GM18907 (cell line): ENCODE data around the gene TENM3.
"Not testable (repeated sequence)": the region's sequence is repeated elsewhere in the genome, so short reads cannot be mapped to it uniquely, and the experiment has no call there.

Source experiments
- ATAC-seq: cut with Tn5 transposase; IDR thresholded peaks from one replicate; pipeline ENCODE4 v1.9.1; 2021; ENCODE audit warnings: mild to moderate bottlenecking, moderate library complexity; ENCODE audit not compliant: unreplicated experiment

TENM3 gene

GRCh38 chr4:182800216-182800515 is 557.0 kb downstream of the TENM3 start:
- no peak for ATAC-seq

GRCh38 chr4:182801636-182802035 is 558.4 kb downstream of the TENM3 start:
- ATAC-seq = no peak

DNA sequence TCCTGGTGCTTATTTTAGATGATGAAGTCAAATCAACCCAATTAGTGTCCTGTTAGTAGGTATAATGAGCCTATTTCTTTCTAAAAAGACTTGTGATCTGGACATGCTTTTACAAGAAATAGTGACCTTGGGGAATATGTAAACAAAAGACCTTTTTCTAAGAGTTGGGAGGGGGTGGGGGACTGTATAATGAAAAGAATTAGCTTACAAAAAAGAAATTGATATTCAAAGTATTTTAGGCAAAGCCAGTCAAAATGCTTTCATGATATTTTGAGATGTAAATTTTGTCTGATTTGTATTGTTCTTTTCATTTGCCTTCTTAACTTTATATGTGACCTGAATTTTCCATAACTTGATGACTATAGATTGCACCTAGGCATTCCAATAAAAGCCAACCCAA is 559.4 kb downstream of the TENM3 start:
- no peak for ATAC-seq

DNA sequence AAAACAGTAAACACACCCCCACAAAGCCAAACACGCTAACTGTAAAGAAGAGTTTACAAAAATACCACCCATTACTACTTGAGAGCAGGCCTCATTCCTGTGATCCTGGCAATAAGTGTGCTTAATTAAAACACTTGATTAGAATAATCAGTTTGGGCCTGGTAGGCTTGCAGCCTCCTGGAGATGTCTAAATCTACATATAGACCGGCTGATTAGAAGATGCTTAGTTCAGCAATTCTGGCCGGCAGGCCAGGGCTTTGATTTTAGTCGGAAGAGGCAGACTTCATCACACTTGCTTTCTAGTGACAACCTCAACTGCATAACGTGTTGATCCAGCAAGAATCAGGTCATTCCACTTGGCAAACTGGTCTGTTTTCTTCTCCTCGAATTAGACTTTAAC is 560.0 kb downstream of the TENM3 start:
- ATAC-seq = no peak

GRCh38 chr4:182804131-182804530 is 560.9 kb downstream of the TENM3 start:
- ATAC-seq = no peak

GRCh38 chr4:182805321-182805720 is 562.1 kb downstream of the TENM3 start:
- no peak for ATAC-seq

DNA sequence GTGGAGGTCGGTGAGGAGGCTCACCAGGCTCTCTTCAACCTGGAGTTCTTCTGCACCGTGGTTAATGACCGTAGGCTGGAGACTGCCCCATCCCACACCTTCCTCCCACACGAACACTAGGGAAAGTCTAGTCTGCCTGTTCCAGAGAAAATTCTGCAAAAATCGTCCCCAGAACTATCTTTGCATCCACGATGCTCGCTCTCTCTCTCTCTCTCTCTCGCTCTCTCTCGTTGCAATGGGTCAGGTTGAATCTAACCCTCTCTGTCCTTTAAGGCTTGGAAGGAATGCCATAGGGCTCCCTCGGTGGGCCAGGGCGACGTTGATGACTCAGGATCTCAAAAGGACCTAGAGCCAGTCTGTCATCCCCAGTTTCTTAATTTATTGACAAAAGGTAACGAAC is 562.5 kb downstream of the TENM3 start:
- ATAC-seq = no peak

DNA sequence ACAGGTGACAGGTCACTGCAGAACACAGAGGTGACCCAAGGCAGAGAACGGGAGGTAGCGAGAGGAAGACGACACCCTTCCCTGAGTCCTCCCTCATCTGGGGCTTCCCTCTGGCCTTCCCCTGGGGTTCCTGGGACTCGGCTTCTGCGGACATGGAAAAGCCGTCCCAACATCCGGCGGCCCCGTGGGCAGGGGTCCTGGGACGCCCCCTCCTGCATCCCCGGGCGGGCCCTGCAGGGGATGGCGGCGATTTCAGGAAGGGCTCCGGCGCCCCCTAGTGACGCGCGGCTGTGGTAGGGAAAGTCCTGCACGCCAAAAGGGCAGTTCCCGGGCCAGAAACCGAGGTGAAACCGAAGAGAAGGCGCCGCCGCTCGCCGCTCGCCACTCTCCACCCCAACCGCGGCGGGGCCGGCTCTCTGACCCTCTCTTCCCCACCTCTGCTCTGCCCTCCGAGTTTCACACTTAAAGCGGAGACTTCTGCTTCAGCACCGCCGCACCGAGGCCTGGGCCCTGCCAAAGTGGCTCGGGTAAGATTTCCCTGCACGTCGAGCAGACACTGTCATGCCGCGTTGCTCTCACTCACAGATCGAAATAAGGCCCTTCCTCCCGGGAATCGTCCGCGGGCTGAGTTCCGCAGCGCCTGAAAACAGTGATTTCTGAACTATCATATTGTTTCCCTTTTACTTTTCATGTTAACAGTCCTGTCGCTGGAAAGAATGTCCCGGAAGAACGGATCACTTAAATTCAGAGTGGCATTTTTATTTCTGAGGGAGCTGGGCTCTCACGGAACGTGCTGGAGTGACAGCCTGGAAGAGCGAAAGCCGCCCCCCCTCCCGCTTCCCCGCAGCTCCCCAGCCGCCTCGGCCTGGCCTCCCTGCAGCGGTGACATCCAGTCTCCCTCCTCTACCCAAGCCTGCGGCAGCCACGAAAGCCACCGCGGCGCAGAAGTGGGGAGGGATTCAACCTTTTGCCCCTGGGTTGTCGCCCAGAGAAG is 563.4 kb downstream of the TENM3 start:
- peak; percentile 76 for ATAC-seq

GRCh38 chr4:182807346-182807745 is 564.1 kb downstream of the TENM3 start:
- no peak for ATAC-seq

DNA sequence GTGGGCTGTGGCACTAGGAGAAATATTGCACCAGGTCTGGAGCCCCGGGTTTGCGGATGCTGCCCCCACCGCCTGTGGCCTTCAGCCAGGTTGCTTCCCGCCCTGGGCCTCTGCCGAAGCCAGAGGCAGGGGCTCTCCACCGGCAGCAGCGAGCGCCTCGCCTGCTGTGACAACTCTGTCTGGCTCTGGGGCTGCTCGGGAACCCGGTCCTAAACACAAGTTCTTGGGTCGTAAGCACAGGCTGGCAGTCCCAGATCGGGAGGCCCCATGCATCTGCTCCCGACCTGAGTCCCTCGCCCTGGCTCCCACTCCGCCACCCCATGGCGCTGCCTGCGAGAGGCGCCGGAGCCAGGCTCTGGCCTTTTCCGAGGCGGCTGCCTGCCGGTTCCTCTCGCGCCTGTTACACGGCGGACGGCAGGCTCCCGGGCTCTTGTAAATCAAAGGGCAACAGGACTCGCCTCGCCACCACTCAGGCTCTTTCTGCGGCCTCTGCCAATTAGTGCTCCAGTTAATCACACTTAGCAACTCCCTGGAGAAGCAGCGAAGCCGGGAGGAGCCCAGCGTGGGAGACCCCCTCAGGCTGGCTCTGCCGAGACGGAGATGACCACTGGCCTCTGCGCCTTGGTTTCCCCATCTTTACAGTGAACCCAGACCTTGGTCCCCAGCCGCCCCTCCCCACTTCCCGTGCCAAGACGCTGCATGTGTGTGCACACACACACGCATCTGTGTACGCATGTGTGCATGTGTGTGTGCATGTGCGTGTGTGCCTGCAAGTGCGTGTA is 564.8 kb downstream of the TENM3 start:
- ATAC-seq = no peak

DNA sequence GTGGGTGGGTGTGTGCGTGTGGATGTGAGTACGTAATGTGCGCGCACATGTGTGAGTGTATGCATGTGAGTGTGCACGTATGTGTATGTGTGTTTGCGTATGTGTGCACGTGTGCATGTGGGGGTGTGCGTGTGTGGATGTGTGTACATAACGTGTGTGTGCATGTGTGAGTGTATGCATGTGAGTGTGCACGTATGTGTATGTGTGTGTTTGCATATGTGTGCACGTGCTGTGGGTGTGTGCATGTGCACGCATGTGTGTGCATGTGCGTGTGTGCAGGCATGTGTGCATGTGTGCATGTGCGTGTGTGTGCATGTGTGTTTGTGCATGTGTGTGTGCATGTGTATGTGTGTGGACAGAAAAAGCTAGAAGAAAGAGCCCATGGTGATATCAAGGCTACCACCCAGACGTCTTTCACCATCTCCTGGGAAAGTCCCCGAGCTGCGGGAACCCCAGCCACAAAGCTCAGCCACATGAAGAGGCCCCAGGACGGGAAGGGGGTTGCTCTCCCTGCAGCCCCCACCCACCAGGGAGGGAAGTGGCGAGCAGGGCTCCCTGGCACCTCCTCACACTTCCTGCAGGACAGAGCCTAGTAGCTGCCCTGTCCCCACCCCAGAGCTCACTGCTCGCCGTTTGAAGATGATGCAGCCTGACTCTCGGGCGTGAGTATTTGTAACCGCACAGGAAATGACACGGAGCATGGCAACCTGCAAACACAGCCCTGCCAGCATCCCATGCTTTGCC is 565.6 kb downstream of the TENM3 start:
- peak; percentile 88 for ATAC-seq

GRCh38 chr4:182809417-182810102 is 566.4 kb downstream of the TENM3 start:
- peak; percentile 36 for ATAC-seq

DNA sequence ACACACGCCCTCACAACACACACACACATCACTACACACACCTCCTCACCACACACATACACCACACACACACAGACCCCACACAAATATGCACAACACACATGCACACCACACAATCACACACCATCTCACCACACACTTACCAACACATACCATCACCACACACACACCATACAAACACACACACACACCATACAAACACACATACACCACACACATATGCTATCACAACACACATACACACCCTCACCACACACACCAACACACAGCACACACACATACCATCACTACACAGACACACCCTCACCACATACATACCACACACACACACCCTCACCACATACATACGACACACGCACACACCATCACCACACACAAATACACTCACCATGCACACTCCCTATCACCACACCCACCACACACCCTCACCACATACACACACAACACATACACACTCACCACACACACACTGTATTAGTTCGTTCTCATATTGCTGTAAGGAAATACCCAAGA is 567.0 kb downstream of the TENM3 start:
- no peak for ATAC-seq

GRCh38 chr4:182812916-182813315 is 569.7 kb downstream of the TENM3 start:
- ATAC-seq = no peak

GRCh38 chr4:182814065-182814464 is 570.9 kb downstream of the TENM3 start:
- not testable (repeated sequence) for ATAC-seq

DNA sequence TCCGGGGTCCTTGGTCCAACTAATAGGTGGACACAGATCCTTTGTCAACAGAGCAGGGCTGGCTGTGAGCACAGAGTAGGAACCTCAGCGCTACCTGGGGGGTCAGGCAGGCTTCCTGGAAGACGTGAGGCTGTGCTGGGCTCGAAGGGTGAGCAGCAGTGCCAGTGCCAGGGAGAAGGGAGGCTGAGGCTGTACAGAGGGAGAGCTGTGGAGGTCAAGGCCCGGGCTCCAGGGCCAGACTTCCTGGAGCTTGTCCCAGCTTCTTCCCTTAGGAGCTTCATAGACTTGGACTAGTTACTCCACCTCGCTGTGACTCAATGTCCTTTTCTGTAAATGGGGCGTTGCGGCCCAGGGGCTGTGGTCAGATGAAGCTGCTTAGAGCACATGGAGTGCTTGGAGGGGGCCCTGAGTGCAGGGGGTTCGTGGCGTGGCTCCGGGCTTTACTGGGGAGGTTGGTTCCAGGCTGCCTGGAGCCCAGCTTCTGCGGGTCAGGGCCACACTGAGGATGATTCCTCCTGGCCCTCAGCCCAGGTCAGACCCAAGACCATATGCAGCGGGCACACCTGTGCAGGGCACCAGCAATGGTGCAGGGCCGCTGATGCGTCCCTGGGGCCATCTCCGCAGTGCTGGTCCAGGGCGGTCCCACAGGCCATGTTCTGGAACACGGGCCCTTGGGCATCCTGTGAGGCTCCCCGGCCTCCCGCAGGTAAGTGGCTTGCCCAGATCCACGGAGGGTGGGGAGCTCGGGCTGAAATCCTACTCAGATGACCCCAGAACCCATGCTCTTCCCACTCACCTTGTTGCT is 575.9 kb downstream of the TENM3 start:
- no peak for ATAC-seq

- ATAC-seq = no peak
Measured at GRCh38 chr4:182819751-182820150, 576.5 kb downstream of the TENM3 start.

DNA sequence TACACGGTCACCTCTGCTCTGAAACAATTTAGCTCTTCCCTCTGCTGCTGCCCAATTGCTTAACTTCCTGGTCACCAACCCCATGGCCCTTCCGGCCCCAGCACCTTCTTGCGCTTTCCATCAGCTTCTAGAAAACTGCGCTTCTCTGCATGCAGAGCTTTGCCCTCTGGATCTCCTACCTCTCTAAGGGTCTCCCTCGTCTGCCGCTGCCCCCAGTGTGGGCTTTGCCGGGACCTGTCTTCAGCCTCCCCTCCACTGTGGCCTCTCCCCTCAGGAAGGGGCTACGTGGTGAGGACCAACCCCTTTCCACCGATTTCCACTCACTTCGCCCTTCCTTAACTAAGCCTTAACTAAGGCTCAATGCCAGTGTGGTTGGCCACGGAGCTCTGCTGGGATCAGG is 579.4 kb downstream of the TENM3 start:
- ATAC-seq = no peak

- peak; percentile 62 for ATAC-seq
Measured at GRCh38 chr4:182823576-182823975, 580.4 kb downstream of the TENM3 start.

- no peak for ATAC-seq
Measured at GRCh38 chr4:182825003-182825402, 581.8 kb downstream of the TENM3 start.
